Uterus (tissue), 4 donors: ENCODE data around the gene SRL. TPM values are rescaled to one million over a fixed set of nuclear protein-coding genes. Genes with fewer than 3 reads are reported as not detected.

Experiments used
- DNase-seq, 2 donors: peaks; one replicate each; pipeline ENCODE4 v3.0.0-alpha.2; 2019 to 2020
- H3K27ac ChIP-seq, 2 donors: fragments of 200-600 bp; sonication (generic); 1 replicate in 1 of 2; 2 replicates in 1 of 2; pipeline ENCODE4 v1.5.1; 2016 to 2018
- H3K27me3 ChIP-seq, 2 donors: fragments of 200-600 bp; sonication (generic); one replicate each; pipeline ENCODE4 v1.5.1; 2018 to 2019; ENCODE audit warnings: control low read depth in 1 of 2
- H3K36me3 ChIP-seq, 2 donors: fragments of 200-600 bp; sonication (generic); one replicate each; pipeline ENCODE4 v1.5.1; 2019; ENCODE audit warnings: control low read depth in 1 of 2
- H3K4me1 ChIP-seq, 2 donors: fragments of 200-600 bp; sonication (generic); one replicate each; pipeline ENCODE4 v1.5.1; 2018 to 2019; ENCODE audit warnings: control low read depth in 1 of 2
- H3K4me3 ChIP-seq, 2 donors: fragments of 200-600 bp; sonication (generic); 1 replicate in 1 of 2; 2 replicates in 1 of 2; pipeline ENCODE4 v1.5.1; 2018 to 2019; ENCODE audit warnings: mild to moderate bottlenecking in 1 of 2
- H3K9me3 ChIP-seq, 2 donors: fragments of 200-600 bp; sonication (generic); one replicate each; pipeline ENCODE4 v1.5.1; 2019; ENCODE audit warnings: control low read depth in 1 of 2
- POLR2A ChIP-seq, 2 donors: fragments of 450-650 bp; IDR thresholded peaks; one replicate each; pipeline ENCODE4 v1.6.1; 2016; ENCODE audit warnings: antibody characterized with exemption in 2 of 2, mild to moderate bottlenecking in 1 of 2, moderate library complexity in 1 of 2
- intact Hi-C: fragments of 100-400 bp; cut with DNase I; formaldehyde crosslinking; loops from one replicate; pipeline ENCODE4 v1.15.1; 2023; ENCODE audit warnings: low total_unique reads
- total RNA-seq, 4 donors: library from RNA; depleted of rRNA in 3 of 4; stranded (reverse); fragments of >200 nt in 3 of 4; gene quantifications; one replicate each; pipeline versions ENCODE4 v1.1.0 to v1.2.4, GENCODE V29; 2014 to 2023
- TF ChIP-seq, protein P1 (sequence below), 4 experiments: fragments of 200-600 bp in 2 of 4; fragments of 450-650 bp in 2 of 4; sonication (generic) in 2 of 4; IDR thresholded peaks; one replicate each; pipeline ENCODE4 v1.5.1; 2016 to 2019; ENCODE audit warnings: antibody characterized with exemption in 4 of 4, mild to moderate bottlenecking in 2 of 4, moderate library complexity in 1 of 4
- donor health status: DM: yes; HTN: yes; CAD: no.

The SRL gene
- total RNA-seq, 4 donors from 2014 or later = 0.29 to 10.1 (median 7.6) TPM

GRCh38 chr16:4272114-4272956 lies 30.5 kb upstream of the SRL start:
- H3K27ac ChIP-seq = peak overlapping the region; percentile 88 to 89
- H3K4me1 ChIP-seq = peaks cover 0 to 5% of the 10 kb centered on the region in 2 donors
- H3K36me3 ChIP-seq = no peaks in the 10 kb centered on the region
- H3K9me3 ChIP-seq = no peaks in the 10 kb centered on the region
- H3K27me3 ChIP-seq = no peaks in the 10 kb centered on the region
- no peak for TF ChIP-seq POLR2A (IDR thresholded peaks at IDR 0.05)
- TF ChIP-seq, protein P1, sequence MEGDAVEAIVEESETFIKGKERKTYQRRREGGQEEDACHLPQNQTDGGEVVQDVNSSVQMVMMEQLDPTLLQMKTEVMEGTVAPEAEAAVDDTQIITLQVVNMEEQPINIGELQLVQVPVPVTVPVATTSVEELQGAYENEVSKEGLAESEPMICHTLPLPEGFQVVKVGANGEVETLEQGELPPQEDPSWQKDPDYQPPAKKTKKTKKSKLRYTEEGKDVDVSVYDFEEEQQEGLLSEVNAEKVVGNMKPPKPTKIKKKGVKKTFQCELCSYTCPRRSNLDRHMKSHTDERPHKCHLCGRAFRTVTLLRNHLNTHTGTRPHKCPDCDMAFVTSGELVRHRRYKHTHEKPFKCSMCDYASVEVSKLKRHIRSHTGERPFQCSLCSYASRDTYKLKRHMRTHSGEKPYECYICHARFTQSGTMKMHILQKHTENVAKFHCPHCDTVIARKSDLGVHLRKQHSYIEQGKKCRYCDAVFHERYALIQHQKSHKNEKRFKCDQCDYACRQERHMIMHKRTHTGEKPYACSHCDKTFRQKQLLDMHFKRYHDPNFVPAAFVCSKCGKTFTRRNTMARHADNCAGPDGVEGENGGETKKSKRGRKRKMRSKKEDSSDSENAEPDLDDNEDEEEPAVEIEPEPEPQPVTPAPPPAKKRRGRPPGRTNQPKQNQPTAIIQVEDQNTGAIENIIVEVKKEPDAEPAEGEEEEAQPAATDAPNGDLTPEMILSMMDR (IDR thresholded peaks at IDR 0.05) = no peak
- intact Hi-C loops = no loop called here
- DNase-seq = peak in 1 of 2 donors; percentile 50
- H3K4me3 ChIP-seq = peak overlapping the region; percentile 67 to 99

DNA sequence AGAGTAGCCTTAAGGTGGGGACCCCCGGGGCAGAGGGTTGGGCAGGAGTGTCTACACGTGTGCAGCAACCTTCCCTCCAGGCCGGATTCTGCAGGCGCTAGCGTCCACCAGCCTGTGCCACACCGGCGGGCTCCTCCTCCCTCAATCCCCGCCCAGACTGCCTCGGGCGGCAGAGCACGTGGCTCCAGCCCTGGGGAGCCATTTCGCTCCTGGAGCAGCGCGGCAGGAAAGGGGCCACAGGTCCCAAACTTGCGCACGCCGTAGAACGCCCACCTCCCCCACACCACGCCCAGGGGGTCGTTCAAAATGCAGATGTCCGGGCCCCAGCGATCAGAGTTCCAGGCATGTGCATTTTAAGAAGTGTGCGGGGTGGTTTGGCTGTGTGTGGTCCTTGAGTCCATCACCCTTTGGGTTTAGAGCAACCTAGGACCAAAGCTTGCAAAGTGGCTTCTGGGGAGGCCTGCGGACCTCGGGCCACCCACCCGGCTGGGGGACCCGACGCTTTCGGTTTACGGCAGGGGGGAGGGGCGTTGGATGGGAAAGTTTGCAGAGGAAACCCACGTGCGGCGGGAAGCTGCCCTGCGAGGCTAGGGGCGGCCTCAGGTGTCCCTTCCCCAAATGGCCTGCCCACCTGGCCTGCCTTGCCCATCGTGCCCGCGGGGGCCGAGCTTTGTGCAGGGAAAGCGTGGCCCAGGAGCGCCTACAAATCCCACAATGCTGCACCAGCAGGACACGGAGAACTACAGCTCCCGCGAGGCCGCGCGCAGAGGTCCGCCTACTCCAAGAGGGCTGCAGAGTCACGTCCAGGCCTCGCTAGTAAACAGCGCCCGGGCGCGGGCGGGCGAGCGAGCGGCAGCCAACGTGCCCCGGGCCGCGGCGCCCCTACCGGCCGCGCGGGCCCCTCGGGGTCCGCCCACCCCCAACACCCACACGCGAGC lies 29.6 kb upstream of the SRL start:
- intact Hi-C loops = no loop called here
- no peaks in the 10 kb centered on the region for H3K27me3 ChIP-seq
- peaks cover 0 to 5% of the 10 kb centered on the region in 2 donors for H3K4me1 ChIP-seq
- DNase-seq = peak; percentile 88 to 90
- no peaks in the 10 kb centered on the region for H3K9me3 ChIP-seq
- TF ChIP-seq POLR2A (IDR thresholded peaks at IDR 0.05) = peak; percentile 66 to 76
- TF ChIP-seq, protein P1 (IDR thresholded peaks at IDR 0.05) = peak in 1 of 4 experiments; percentile 36
- no peaks in the 10 kb centered on the region for H3K36me3 ChIP-seq
- H3K27ac ChIP-seq = peak overlapping the region; percentile 88 to 89
- peak overlapping the region; percentile 67 to 99 for H3K4me3 ChIP-seq

- no peak overlapping the region for H3K4me3 ChIP-seq
- intact Hi-C loops = no loop called here
Measured at GRCh38 chr16:4270595-4270994, 28.7 kb upstream of the SRL start.

GRCh38 chr16:4270091-4270490 lies 28.2 kb upstream of the SRL start:
- DNase-seq = no peak
- TF ChIP-seq, protein P1 (IDR thresholded peaks at IDR 0.05) = no peak
- TF ChIP-seq POLR2A (IDR thresholded peaks at IDR 0.05) = no peak
- intact Hi-C loops = no loop called here

More at GRCh38 chr16:4270595-4270994, 28.7 kb upstream of the SRL start:
- Histone ChIP-seq H3K27me3 (no peaks in the 10 kb centered on the region), H3K9me3 (no peaks in the 10 kb centered on the region), H3K27ac (peak overlapping the region in 1 of 2 donors; percentile 88), H3K4me1 (peaks cover 0 to 5% of the 10 kb centered on the region in 2 donors), H3K36me3 (no peaks in the 10 kb centered on the region)
- no peak for DNase-seq
- no peak for TF ChIP-seq POLR2A (IDR thresholded peaks at IDR 0.05)
- TF ChIP-seq, protein P1 (IDR thresholded peaks at IDR 0.05) = no peak

More at GRCh38 chr16:4270091-4270490, 28.2 kb upstream of the SRL start:
- H3K4me1 ChIP-seq = peaks cover 0 to 5% of the 10 kb centered on the region in 2 donors
- no peak overlapping the region for H3K4me3 ChIP-seq
- H3K36me3 ChIP-seq = no peaks in the 10 kb centered on the region
- H3K9me3 ChIP-seq = no peaks in the 10 kb centered on the region
- H3K27ac ChIP-seq = no peak overlapping the region
- H3K27me3 ChIP-seq = no peaks in the 10 kb centered on the region
